Neural crest cell (in vitro differentiated cells): Measurements from ENCODE around the gene SGTA. TPM values are rescaled to one million over a fixed set of nuclear protein-coding genes. Genes with fewer than 3 reads are reported as not detected.
"Not testable (repeated sequence)": the region's sequence is repeated elsewhere in the genome, so short reads cannot be mapped to it uniquely, and the experiment has no call there.

Experiments
- DNase-seq: peaks from one replicate; pipeline ENCODE4 v3.0.0; 2021; ENCODE audit warnings: low read depth, mixed read lengths, low spot score
- H3K27ac Mint-ChIP-seq: one replicate; pipeline ENCODE4 v1.8.0; 2021; ENCODE audit warnings: mild to moderate bottlenecking, mixed read lengths; ENCODE audit not compliant: unreplicated experiment
- H3K27me3 Mint-ChIP-seq: 2 replicates; pipeline ENCODE4 v1.8.0; 2021; ENCODE audit warnings: low read depth, mild to moderate bottlenecking, mixed read lengths
- H3K36me3 Mint-ChIP-seq: 2 replicates; pipeline ENCODE4 v1.8.0; 2021; ENCODE audit warnings: low read depth, mild to moderate bottlenecking, mixed read lengths
- H3K4me1 Mint-ChIP-seq: 2 replicates; pipeline ENCODE4 v1.8.0; 2021; ENCODE audit warnings: mixed read lengths
- H3K4me3 Mint-ChIP-seq: one replicate; pipeline ENCODE4 v1.8.0; 2021; ENCODE audit warnings: mild to moderate bottlenecking, mixed read lengths
- H3K9me3 Mint-ChIP-seq: 2 replicates; pipeline ENCODE4 v1.8.0; 2021; ENCODE audit warnings: mixed read lengths
- total RNA-seq: library from RNA; stranded (reverse); gene quantifications from 2 replicates; pipeline ENCODE4 v1.2.1, GENCODE V29; 2021
- TF ChIP-seq, protein P1 (sequence below): fragments of 200-600 bp; sonication (generic); conservative IDR thresholded peaks from 2 replicates; pipeline ENCODE4 v1.5.0; 2021; ENCODE audit warnings: antibody characterized with exemption, mild to moderate bottlenecking

The SGTA gene
- total RNA-seq, 1 donor from 2014 or later: 89.9 TPM

DNA sequence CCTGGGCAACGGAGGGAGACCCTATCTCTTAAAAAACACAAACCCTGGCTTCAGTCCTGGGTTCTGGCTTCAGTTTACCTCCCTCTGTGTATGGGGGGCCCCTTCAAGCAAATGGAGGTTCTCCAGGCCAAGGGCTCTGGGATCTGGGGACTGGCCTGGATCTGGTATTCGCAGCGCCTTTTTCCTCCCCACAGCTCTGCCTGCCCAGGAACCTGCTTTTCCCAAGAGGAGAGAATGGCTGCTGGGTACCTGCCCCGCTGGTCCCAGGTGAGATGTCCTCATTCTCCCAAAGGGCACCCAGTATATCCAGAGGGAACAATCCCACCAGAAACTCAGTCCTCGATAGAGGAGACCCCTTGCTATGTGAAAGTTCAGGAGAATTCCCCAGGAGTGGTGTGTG is 39.8 kb upstream of the SGTA start:
- DNase-seq: no peak
- TF ChIP-seq, protein P1, sequence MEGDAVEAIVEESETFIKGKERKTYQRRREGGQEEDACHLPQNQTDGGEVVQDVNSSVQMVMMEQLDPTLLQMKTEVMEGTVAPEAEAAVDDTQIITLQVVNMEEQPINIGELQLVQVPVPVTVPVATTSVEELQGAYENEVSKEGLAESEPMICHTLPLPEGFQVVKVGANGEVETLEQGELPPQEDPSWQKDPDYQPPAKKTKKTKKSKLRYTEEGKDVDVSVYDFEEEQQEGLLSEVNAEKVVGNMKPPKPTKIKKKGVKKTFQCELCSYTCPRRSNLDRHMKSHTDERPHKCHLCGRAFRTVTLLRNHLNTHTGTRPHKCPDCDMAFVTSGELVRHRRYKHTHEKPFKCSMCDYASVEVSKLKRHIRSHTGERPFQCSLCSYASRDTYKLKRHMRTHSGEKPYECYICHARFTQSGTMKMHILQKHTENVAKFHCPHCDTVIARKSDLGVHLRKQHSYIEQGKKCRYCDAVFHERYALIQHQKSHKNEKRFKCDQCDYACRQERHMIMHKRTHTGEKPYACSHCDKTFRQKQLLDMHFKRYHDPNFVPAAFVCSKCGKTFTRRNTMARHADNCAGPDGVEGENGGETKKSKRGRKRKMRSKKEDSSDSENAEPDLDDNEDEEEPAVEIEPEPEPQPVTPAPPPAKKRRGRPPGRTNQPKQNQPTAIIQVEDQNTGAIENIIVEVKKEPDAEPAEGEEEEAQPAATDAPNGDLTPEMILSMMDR: no peak

DNA sequence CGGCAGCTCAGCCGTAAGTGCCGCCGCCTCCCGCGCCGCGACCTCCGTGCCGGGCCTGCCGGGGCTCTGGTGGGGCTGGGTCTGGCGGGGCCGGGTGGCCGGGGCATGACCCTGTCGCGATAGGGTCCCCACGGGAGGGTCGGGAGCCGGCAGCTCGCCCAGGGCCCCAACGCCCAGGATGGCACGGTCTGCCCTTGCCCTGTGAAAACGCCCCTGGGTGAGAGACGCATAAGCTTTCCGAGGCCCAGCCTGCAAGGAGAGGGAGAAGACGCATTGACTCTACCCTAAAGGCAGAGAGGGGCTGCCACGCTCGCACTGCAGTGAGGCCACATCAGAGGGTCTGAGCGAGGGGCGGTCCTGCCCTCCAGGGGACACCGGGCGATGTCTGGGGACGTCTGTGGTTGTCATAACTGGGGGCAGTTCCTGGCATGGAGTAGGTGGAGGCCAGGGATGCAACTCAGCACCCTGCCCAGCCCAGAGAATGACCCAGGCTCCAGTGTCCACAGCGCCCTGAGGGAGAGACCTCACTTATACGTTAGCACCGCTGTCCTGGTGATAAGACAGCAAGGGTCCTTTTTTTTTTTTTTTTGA is 37.1 kb upstream of the SGTA start:
- peak overlapping the region; percentile 93 for H3K4me3 Mint-ChIP-seq
- peaks cover 6% of the 10 kb centered on the region for H3K36me3 Mint-ChIP-seq
- TF ChIP-seq, protein P1: no peak
- peak; percentile 29 for DNase-seq
- peak overlapping the region; percentile 47 for H3K27ac Mint-ChIP-seq
- no peaks in the 10 kb centered on the region for H3K27me3 Mint-ChIP-seq
- H3K4me1 Mint-ChIP-seq: peaks cover 3% of the 10 kb centered on the region
- H3K9me3 Mint-ChIP-seq: no peaks in the 10 kb centered on the region

More for the DNA sequence above, 39.8 kb upstream of the SGTA start:
- peak overlapping the region; percentile 51 for H3K4me3 Mint-ChIP-seq
- peaks cover 4% of the 10 kb centered on the region for H3K9me3 Mint-ChIP-seq
- no peaks in the 10 kb centered on the region for H3K27me3 Mint-ChIP-seq
- no peaks in the 10 kb centered on the region for H3K4me1 Mint-ChIP-seq
- H3K36me3 Mint-ChIP-seq: peaks cover 15% of the 10 kb centered on the region
- H3K27ac Mint-ChIP-seq: no peak overlapping the region

DNA sequence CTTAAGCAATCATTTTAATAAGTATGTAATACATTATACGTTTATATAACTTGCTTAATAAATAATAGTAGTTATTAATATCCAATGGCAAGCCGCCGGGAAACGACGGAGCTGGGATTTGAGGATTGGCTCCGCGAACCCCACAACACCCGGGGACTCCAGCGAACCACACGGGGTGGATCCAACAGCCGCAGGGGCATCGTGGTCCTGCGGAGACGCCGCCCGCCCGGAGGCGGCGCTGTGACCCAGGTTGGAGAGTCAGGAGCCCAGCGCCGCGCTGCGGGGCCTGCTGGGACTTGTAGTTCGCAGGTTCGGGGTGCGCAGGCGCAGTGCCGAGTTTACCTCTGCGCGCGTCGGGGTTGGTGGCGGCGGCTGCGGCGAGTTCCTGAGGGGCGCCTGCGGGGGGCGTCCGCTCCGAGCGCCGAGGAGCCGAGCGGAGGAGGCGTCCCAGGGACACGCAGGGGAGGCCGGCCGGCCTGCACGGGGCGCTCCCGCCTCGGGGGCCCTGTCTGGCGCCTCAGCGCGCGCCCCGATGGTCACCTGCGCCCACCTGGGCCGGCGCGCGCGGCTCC is 36.6 kb upstream of the SGTA start, which contains the start of gene ZNF554:
Gene ZNF554, plus strand, starts transcription at position 329 of the 572 bp plus-strand sequence. Its CDS starts 204 bp downstream, at position 533.
- no peaks in the 10 kb centered on the region for H3K9me3 Mint-ChIP-seq
- H3K27ac Mint-ChIP-seq: peak within 1 kb of the TSS; percentile 47
- H3K36me3 Mint-ChIP-seq: peaks cover 5% of the 10 kb centered on the region
- H3K4me3 Mint-ChIP-seq: peak within 1 kb of the TSS; percentile 93
- TF ChIP-seq, protein P1: peak; percentile 93
- H3K27me3 Mint-ChIP-seq: no peaks in the 10 kb centered on the region
- DNase-seq: peak; percentile 100
- H3K4me1 Mint-ChIP-seq: peaks cover 3% of the 10 kb centered on the region

DNA sequence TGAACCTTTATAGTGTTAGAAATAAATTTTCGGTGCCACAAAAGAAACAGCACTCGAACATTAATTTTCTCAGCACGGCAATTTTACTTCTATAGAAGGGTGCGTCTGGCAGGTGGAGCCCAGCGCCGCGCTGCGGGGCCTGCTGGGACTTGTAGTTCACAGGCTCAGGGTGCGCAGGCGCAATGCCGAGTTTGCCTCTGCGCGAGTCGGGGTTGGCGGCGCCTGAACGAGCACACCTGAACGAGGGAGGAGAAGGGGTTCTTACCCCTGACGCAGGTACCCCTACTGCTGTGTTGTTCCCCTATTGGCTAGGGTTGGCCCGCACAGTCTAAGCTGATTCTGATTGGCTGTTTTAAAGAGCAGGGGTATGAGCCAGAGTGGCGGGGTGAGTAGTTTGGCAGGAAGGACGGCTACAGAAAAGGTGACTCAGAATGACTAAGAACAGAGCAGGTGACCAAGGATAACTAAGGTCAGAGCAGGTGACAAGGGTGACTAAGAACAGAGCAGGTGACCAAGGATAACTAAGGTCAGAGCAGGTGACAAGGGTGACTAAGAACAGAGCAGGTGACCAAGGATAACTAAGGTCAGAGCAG is 34.3 kb upstream of the SGTA start:
- not testable (repeated sequence) for H3K27me3 Mint-ChIP-seq, H3K9me3 Mint-ChIP-seq, H3K27ac Mint-ChIP-seq, H3K4me1 Mint-ChIP-seq, DNase-seq, H3K36me3 Mint-ChIP-seq
- peak overlapping the region; percentile 81 for H3K4me3 Mint-ChIP-seq

DNA sequence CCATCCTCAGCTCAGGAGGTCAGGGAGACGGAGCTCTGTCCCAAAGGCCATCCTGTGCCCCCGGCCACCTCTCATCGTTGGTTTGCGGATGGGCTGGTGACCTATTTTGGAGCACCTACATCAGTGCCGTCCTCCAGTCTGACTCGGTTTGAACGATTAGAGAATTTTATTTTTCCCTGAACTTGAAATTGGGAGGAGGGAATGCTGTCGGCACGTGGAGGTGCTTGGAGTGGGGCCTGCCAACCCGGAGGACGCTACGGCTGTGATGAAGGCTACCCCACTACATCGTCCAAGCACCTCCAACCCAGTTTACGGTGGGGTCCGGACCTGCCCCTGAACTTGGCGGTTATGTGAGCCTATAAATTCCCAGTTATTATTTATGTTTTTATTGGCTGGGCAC is 33.6 kb upstream of the SGTA start:
- peaks cover 3% of the 10 kb centered on the region for H3K4me1 Mint-ChIP-seq
- TF ChIP-seq, protein P1: no peak
- peaks cover 3% of the 10 kb centered on the region for H3K36me3 Mint-ChIP-seq
- no peaks in the 10 kb centered on the region for H3K27me3 Mint-ChIP-seq
- no peaks in the 10 kb centered on the region for H3K9me3 Mint-ChIP-seq
- H3K4me3 Mint-ChIP-seq: peak overlapping the region; percentile 44
- DNase-seq: no peak
- H3K27ac Mint-ChIP-seq: no peak overlapping the region

DNA sequence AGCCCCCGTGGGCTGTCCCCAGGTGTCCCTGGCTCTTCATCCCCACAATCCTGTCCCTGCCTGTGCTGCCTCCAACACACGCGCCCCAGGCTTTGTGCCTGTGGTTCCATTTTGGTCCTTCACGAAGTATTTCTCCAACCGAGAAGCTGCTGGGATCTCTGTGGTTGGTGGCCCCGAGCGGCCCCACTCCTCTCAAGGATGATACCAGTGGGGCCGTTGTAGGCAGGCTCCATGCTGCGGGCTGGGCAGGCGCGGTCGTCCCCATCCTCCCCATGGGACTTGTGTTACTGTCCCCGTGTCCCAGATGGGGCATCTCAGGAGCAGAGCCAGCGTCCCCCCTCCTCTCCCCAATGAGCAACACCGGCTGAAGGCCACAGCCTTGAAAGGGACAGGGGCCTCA is 32.9 kb upstream of the SGTA start:
- peaks cover 3% of the 10 kb centered on the region for H3K36me3 Mint-ChIP-seq
- peaks cover 3% of the 10 kb centered on the region for H3K4me1 Mint-ChIP-seq
- TF ChIP-seq, protein P1: no peak
- H3K4me3 Mint-ChIP-seq: no peak overlapping the region
- no peak overlapping the region for H3K27ac Mint-ChIP-seq
- DNase-seq: no peak
- no peaks in the 10 kb centered on the region for H3K9me3 Mint-ChIP-seq
- no peaks in the 10 kb centered on the region for H3K27me3 Mint-ChIP-seq
